KMS-11 (cell line): ENCODE results near the gene WBP1L.

ENCODE experiments used
- H2AFZ ChIP-seq: fragments of 200-600 bp; sonication (generic); 2 replicates; pipeline ENCODE4 v1.6.1; 2016; ENCODE audit warnings: antibody characterized with exemption, mixed run types, low read depth
- H3K27ac ChIP-seq: fragments of 200-600 bp; sonication (generic); 2 replicates; pipeline ENCODE4 v1.6.1; 2016; ENCODE audit warnings: mild to moderate bottlenecking, mixed run types
- H3K27me3 ChIP-seq: fragments of 200-600 bp; sonication (generic); 2 replicates; pipeline ENCODE4 v1.6.1; 2017; ENCODE audit warnings: mild to moderate bottlenecking, low read depth, mixed run types, moderate library complexity; ENCODE audit not compliant: insufficient read depth
- H3K36me3 ChIP-seq: fragments of 200-600 bp; sonication (generic); 2 replicates; pipeline ENCODE4 v1.6.1; 2017; ENCODE audit warnings: mild to moderate bottlenecking, mixed run types; ENCODE audit not compliant: insufficient read depth
- H3K4me1 ChIP-seq: fragments of 200-600 bp; sonication (generic); 2 replicates; pipeline ENCODE4 v1.6.1; 2016; ENCODE audit warnings: mild to moderate bottlenecking, low read depth, mixed run types; ENCODE audit not compliant: poor library complexity, severe bottlenecking
- H3K4me2 ChIP-seq: fragments of 200-600 bp; sonication (generic); 2 replicates; pipeline ENCODE4 v1.7.0; 2016; ENCODE audit warnings: mild to moderate bottlenecking, mixed run types
- H3K4me3 ChIP-seq: fragments of 200-600 bp; sonication (generic); IDR thresholded peaks from 2 replicates; pipeline ENCODE4 v1.6.1; 2017; ENCODE audit warnings: low read depth, low read length, mixed read lengths; ENCODE audit not compliant: insufficient read depth
- H3K79me2 ChIP-seq: fragments of 200-600 bp; sonication (generic); 2 replicates; pipeline ENCODE4 v1.6.1; 2016; ENCODE audit warnings: low read depth, mixed run types; ENCODE audit not compliant: insufficient read depth
- H3K9ac ChIP-seq: fragments of 200-600 bp; sonication (generic); 2 replicates; pipeline ENCODE4 v1.6.1; 2016; ENCODE audit warnings: mild to moderate bottlenecking, mixed run types
- H4K20me1 ChIP-seq: fragments of 200-600 bp; sonication (generic); 2 replicates; pipeline ENCODE4 v1.6.1; 2016; ENCODE audit warnings: mild to moderate bottlenecking, mixed run types; ENCODE audit not compliant: insufficient read depth
- CTCF ChIP-seq: fragments of 200-600 bp; sonication (generic); conservative IDR thresholded peaks from 2 replicates; pipeline ENCODE4 v1.6.1; 2017; ENCODE audit warnings: low read depth, mild to moderate bottlenecking, antibody characterized with exemption, low read length, moderate library complexity, mixed read lengths

WBP1L gene

GRCh38 chr10:102718220-102718619 lies 25.5 kb upstream of the WBP1L start:
- no peak overlapping the region for H3K4me2 ChIP-seq
- no peaks in the 10 kb centered on the region for H3K27me3 ChIP-seq
- H4K20me1 ChIP-seq: no peaks in the 10 kb centered on the region
- H3K36me3 ChIP-seq: no peaks in the 10 kb centered on the region
- no peak overlapping the region for H3K9ac ChIP-seq
- peaks cover 30% of the 10 kb centered on the region for H3K4me1 ChIP-seq
- TF ChIP-seq CTCF: no peak
- no peak overlapping the region for H3K4me3 ChIP-seq
- peaks cover 30% of the 10 kb centered on the region for H3K79me2 ChIP-seq
- H2AFZ ChIP-seq: no peak overlapping the region
- H3K27ac ChIP-seq: no peak overlapping the region

GRCh38 chr10:102720337-102720736 lies 23.4 kb upstream of the WBP1L start:
- Histone ChIP-seq H3K4me1 (peaks cover 35% of the 10 kb centered on the region), H3K36me3 (no peaks in the 10 kb centered on the region), H3K27me3 (no peaks in the 10 kb centered on the region), H3K27ac (no peak overlapping the region), H3K4me2 (no peak overlapping the region), H3K9ac (no peak overlapping the region), H2AFZ (no peak overlapping the region), H3K4me3 (no peak overlapping the region), H3K79me2 (peaks cover 33% of the 10 kb centered on the region), H4K20me1 (no peaks in the 10 kb centered on the region)
- TF ChIP-seq CTCF: no peak

GRCh38 chr10:102720775-102721301 lies 22.9 kb upstream of the WBP1L start:
- Histone ChIP-seq H2AFZ (no peak overlapping the region), H3K4me3 (no peak overlapping the region), H3K9ac (no peak overlapping the region), H3K36me3 (no peaks in the 10 kb centered on the region), H4K20me1 (no peaks in the 10 kb centered on the region), H3K27me3 (no peaks in the 10 kb centered on the region), H3K4me1 (peaks cover 35% of the 10 kb centered on the region), H3K79me2 (peaks cover 28% of the 10 kb centered on the region; the same call in 1 of the 2 replicates), H3K4me2 (no peak overlapping the region), H3K27ac (no peak overlapping the region)
- no peak for TF ChIP-seq CTCF

GRCh38 chr10:102721954-102722353 lies 21.8 kb upstream of the WBP1L start:
- Histone ChIP-seq H4K20me1 (no peaks in the 10 kb centered on the region), H3K27me3 (no peaks in the 10 kb centered on the region), H3K4me1 (peaks cover 33% of the 10 kb centered on the region), H3K27ac (no peak overlapping the region), H3K36me3 (no peaks in the 10 kb centered on the region), H3K9ac (no peak overlapping the region), H2AFZ (no peak overlapping the region), H3K4me2 (no peak overlapping the region), H3K79me2 (peaks cover 25% of the 10 kb centered on the region; the same call in 1 of the 2 replicates), H3K4me3 (no peak overlapping the region)
- TF ChIP-seq CTCF: no peak
